BLaER1 (cell line): ENCODE data around the gene CD180.

Experiments
- H3K27ac ChIP-seq: shearing (Covaris generic); formaldehyde crosslinking; 2 replicates; pipeline ENCODE4 v1.8.1; 2022
- H3K27me3 ChIP-seq: shearing (Covaris generic); formaldehyde crosslinking; 2 replicates; pipeline ENCODE4 v1.8.1; 2022
- H3K36me3 ChIP-seq: shearing (Covaris generic); formaldehyde crosslinking; 2 replicates; pipeline ENCODE4 v1.8.1; 2022
- H3K4me1 ChIP-seq: shearing (Covaris generic); formaldehyde crosslinking; 2 replicates; pipeline ENCODE4 v1.8.1; 2022
- H3K4me2 ChIP-seq: shearing (Covaris generic); formaldehyde crosslinking; 2 replicates; pipeline ENCODE4 v1.8.1; 2022
- H3K4me3 ChIP-seq: shearing (Covaris generic); formaldehyde crosslinking; 2 replicates; pipeline ENCODE4 v1.8.1; 2022
- H3K9ac ChIP-seq: shearing (Covaris generic); formaldehyde crosslinking; 2 replicates; pipeline ENCODE4 v1.8.1; 2022
- H3K9me3 ChIP-seq: shearing (Covaris generic); formaldehyde crosslinking; 2 replicates; pipeline ENCODE4 v1.8.1; 2022
- H4K20me1 ChIP-seq: shearing (Covaris generic); formaldehyde crosslinking; 2 replicates; pipeline ENCODE4 v1.8.1; 2022
- Cebpa-rat ChIP-seq: shearing (Covaris generic); IDR thresholded peaks from 2 replicates; pipeline ENCODE4 v1.8.1; 2022

CD180 gene

DNA sequence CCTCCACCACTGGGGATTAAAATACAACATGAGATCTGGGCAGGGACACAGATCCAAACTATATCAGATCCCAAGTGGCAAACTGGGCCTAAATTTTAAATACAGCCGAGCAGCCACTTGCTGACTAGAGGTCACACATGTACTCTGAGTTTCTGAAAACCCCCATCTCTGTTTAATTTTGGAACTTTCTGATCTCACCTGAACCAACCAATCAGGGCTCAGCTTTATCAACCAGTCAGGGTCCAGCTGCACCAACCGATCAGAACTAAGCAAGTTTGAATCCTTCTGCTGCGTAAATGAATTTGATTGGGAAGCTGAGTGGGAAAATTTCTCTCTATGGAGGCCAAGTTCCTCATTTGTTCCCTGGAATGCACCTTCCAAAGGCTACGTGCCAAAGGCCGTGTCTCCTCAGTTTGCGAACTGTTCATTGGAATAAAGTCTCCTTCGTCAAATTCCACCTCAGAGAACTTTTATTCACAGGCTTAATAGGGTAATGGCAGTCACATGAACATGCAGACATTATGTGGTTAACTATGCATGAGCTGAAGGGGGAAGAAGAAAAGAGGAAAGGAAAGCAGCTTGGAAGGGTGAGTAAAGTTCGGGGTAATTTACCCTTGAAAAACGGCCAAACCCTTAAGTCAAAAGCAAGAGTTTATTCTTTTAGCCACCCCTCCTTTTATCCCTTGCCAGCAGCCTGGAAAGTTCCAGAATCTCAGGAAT lies 3.7 kb downstream of the CD180 start:
- peak overlapping the region; percentile 87 for H3K4me2 ChIP-seq

DNA sequence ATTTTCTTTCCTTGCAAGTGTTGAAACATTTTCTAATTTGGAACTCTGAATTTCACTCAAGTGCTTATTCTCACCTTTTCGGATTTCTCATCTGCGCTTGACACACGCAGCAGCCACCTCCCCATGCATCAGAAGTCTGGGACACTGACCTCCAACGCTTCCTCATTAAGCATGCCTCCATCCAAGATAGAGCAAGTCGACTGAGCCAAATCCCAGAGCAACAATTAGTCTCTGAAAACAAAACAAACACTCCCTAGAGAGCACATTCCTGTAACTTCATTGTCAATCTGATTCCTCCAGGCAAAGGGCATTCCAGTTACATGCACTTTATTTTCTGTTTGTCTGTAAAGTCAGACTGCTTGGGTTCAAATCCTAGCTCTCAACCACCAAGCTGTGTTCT lies 5.7 kb downstream of the CD180 start:
- H3K4me3 ChIP-seq = no peak overlapping the region
- peaks cover 5% of the 10 kb centered on the region; the same call in 1 of the 2 replicates for H3K9me3 ChIP-seq
- H3K4me1 ChIP-seq = peaks cover 42% of the 10 kb centered on the region
- TF ChIP-seq Cebpa-rat = no peak
- H3K36me3 ChIP-seq = peaks cover 13% of the 10 kb centered on the region; the same call in 1 of the 2 replicates
- H3K27me3 ChIP-seq = no peaks in the 10 kb centered on the region
- no peak overlapping the region for H3K27ac ChIP-seq
- H3K4me2 ChIP-seq = no peak overlapping the region
- H3K9ac ChIP-seq = no peak overlapping the region
- no peaks in the 10 kb centered on the region; the same call in 1 of the 2 replicates for H4K20me1 ChIP-seq

More for the DNA sequence above, 3.7 kb downstream of the CD180 start:
- Histone ChIP-seq H3K4me3 (no peak overlapping the region), H3K9ac (no peak overlapping the region), H4K20me1 (no peaks in the 10 kb centered on the region; the same call in 1 of the 2 replicates), H3K27me3 (no peaks in the 10 kb centered on the region), H3K9me3 (peaks cover 5% of the 10 kb centered on the region; the same call in 1 of the 2 replicates), H3K36me3 (peaks cover 13% of the 10 kb centered on the region; the same call in 1 of the 2 replicates), H3K4me1 (peaks cover 55% of the 10 kb centered on the region), H3K27ac (no peak overlapping the region)
- no peak for TF ChIP-seq Cebpa-rat

DNA sequence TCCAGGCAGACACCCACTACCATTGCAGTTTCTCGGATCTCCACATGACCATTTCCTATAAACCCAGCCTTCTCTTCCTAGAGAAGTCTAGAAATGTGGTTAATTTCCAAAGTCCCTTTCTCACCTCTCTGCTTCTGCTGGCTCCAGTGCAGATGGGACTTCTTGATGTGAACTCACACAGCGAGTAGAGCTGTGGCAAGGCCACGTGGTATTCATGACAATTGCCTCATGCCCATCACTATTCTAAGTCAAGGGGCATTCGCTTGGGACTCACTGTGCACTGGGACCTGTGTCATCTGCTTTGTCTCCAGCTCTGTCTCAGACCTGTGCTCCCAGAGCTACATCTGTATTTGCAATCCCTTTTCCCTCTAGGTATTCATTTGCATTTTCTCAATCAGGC lies 6.2 kb downstream of the CD180 start:
- peaks cover 13% of the 10 kb centered on the region; the same call in 1 of the 2 replicates for H3K36me3 ChIP-seq
- no peaks in the 10 kb centered on the region for H3K27me3 ChIP-seq
- no peak overlapping the region for H3K27ac ChIP-seq
- no peak overlapping the region for H3K4me3 ChIP-seq
- H3K9ac ChIP-seq = no peak overlapping the region
- no peak for TF ChIP-seq Cebpa-rat
- H3K4me1 ChIP-seq = peaks cover 37% of the 10 kb centered on the region
- H3K4me2 ChIP-seq = no peak overlapping the region
- H3K9me3 ChIP-seq = peaks cover 5% of the 10 kb centered on the region; the same call in 1 of the 2 replicates
- no peaks in the 10 kb centered on the region; the same call in 1 of the 2 replicates for H4K20me1 ChIP-seq

DNA sequence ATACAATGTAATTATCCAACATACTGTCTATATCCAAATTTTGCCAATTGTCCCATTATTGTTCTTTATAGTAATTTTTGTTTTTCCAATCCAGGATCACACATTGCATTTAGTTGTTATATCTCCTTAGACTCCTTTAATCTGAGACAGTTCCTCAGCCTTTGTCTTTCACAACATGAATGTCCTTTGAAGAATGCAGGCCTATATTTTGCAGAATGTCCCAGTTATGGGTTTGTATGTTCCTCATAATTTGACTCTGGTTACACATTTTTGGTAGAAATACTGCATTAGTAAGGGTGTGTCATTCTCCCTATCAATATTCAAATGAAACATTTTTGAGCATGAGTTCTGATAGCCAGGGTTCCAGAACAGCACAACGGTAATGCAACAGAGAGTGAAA lies 6.7 kb downstream of the CD180 start:
- Histone ChIP-seq H3K36me3 (peaks cover 13% of the 10 kb centered on the region; the same call in 1 of the 2 replicates), H3K4me1 (peaks cover 32% of the 10 kb centered on the region), H3K9me3 (peaks cover 5% of the 10 kb centered on the region; the same call in 1 of the 2 replicates), H4K20me1 (no peaks in the 10 kb centered on the region; the same call in 1 of the 2 replicates), H3K9ac (no peak overlapping the region), H3K4me3 (no peak overlapping the region), H3K4me2 (no peak overlapping the region), H3K27ac (no peak overlapping the region), H3K27me3 (no peaks in the 10 kb centered on the region)
- no peak for TF ChIP-seq Cebpa-rat

DNA sequence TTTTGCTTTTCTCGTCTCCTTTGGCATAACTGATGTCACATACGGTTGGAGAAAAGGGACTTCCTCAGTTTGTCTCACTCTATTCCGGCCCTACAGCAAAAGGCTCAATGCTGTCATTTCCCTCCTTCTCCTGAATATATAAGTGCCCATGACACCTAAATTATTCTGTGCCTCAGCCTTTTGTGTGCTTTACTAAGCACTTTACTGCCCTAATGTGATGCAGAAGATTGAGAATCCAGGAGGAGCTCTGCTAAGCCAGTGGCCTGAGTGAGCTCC lies 7.6 kb downstream of the CD180 start:
- no peak for TF ChIP-seq Cebpa-rat

DNA sequence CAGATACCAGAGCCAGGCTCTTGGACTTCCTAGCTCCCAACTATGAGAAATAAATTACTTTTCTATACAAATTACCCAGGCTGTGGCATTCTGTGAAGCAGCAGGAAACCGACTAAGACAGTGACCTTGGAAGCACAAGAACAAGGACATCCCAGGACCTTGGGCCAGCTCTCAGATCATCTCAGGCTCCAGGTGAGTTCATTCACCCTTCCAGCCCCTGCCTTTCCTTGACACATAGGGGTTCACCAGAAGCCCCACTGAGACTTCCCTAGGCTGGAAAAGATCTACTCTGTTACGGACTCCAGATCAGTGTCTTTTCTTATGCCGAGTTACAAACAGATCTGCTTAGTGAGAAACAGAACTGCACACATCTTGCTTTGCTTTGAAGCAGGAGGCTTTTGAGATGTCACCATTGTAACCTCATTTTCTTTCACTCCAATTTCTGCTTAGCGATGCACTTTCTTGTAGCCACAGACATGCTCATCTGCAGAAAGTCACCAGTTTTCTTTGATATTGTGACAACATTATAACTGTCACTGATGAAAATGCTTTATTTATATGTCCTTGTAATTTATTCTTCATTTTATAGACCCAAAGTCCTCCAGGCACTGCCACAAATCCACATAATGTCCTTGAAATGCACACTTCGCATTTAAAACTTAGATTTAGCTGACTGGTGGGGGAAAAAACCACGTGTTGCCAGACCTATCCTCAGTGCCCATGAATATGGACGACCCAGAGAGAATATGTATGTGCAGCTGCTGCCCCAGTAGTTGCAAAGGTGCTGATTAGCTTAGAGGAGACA lies 8.1 kb downstream of the CD180 start:
- Histone ChIP-seq H3K9ac (no peak overlapping the region), H3K9me3 (peaks cover 5% of the 10 kb centered on the region; the same call in 1 of the 2 replicates), H3K36me3 (peaks cover 21% of the 10 kb centered on the region; the same call in 1 of the 2 replicates), H3K27ac (no peak overlapping the region), H3K27me3 (no peaks in the 10 kb centered on the region), H4K20me1 (no peaks in the 10 kb centered on the region; the same call in 1 of the 2 replicates), H3K4me3 (no peak overlapping the region), H3K4me2 (no peak overlapping the region), H3K4me1 (peaks cover 18% of the 10 kb centered on the region)
- no peak for TF ChIP-seq Cebpa-rat

More for the DNA sequence above, 7.6 kb downstream of the CD180 start:
- H3K4me2 ChIP-seq = no peak overlapping the region
- H3K9me3 ChIP-seq = peaks cover 5% of the 10 kb centered on the region; the same call in 1 of the 2 replicates
- no peak overlapping the region for H3K27ac ChIP-seq
- H3K4me3 ChIP-seq = no peak overlapping the region
- H3K27me3 ChIP-seq = no peaks in the 10 kb centered on the region
- H3K36me3 ChIP-seq = peaks cover 15% of the 10 kb centered on the region; the same call in 1 of the 2 replicates
- H4K20me1 ChIP-seq = no peaks in the 10 kb centered on the region; the same call in 1 of the 2 replicates
- H3K4me1 ChIP-seq = peaks cover 23% of the 10 kb centered on the region
- H3K9ac ChIP-seq = no peak overlapping the region

DNA sequence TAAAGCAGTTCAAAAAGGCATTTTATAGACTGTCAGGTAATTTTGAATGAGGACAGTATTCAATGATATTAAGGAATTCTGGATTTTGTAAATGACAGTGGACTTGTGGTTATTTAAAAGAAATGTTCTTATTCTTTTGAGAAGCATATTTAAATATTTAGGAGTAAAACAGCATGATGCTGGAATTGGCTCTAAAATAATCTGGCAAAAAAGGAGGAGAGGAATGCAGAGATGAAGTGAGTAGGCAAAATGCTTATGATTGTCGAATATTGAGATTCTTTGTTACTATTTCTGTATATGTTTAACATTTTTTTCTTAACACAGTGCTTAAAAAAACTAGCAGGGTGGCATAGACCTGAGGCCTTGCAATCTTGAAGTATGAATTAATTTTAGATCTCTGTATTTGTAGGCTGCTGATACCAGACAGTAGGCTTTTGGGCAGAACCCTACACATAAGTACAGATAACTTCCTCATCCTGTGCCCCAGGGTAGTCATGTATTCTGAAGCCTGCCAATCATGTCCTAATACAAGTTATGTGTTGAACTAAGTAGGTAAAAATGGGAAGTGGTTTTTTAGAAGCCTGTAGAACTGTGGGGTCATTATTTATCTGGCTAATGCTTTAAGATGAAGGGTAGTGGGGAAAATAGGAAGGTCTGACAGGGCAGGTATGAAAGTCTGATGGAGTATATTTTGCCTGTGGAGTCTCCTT lies 9.4 kb downstream of the CD180 start:
- peaks cover 1% of the 10 kb centered on the region; the same call in 1 of the 2 replicates for H3K9me3 ChIP-seq
- H3K27ac ChIP-seq = no peak overlapping the region
- no peaks in the 10 kb centered on the region; the same call in 1 of the 2 replicates for H4K20me1 ChIP-seq
- H3K4me3 ChIP-seq = no peak overlapping the region
- no peak overlapping the region for H3K9ac ChIP-seq
- H3K4me2 ChIP-seq = peak overlapping the region; percentile 34; the same call in 1 of the 2 replicates
- TF ChIP-seq Cebpa-rat = no peak
- peaks cover 27% of the 10 kb centered on the region; the same call in 1 of the 2 replicates for H3K36me3 ChIP-seq
- no peaks in the 10 kb centered on the region for H3K27me3 ChIP-seq
- H3K4me1 ChIP-seq = peaks cover 7% of the 10 kb centered on the region; the same call in 1 of the 2 replicates

DNA sequence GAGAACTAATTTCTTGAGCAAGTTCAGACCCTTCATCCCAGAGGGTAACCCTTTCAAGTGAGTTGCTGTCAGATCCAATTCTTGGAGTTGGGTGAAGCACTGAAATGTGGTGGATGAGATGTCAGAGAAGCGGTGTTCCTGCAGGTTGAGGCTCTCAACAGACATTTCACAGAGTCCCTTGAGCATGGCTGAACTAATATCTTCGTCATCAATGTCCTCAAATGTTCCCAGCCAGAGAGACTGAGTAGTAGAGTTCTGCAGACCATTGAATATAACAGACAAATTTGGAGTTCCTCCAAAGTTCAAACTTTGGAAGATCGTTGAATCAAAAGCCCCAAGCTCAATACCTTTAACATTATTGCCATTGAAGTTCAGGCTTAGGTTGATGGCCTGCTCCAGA lies 12.7 kb downstream of the CD180 start:
- Histone ChIP-seq H3K4me1 (peaks cover 7% of the 10 kb centered on the region; the same call in 1 of the 2 replicates), H3K36me3 (peaks cover 23% of the 10 kb centered on the region; the same call in 1 of the 2 replicates), H3K9me3 (peaks cover 4% of the 10 kb centered on the region), H3K4me2 (no peak overlapping the region), H3K27ac (no peak overlapping the region), H3K9ac (no peak overlapping the region), H3K27me3 (no peaks in the 10 kb centered on the region), H3K4me3 (no peak overlapping the region), H4K20me1 (no peaks in the 10 kb centered on the region)
- TF ChIP-seq Cebpa-rat = no peak

DNA sequence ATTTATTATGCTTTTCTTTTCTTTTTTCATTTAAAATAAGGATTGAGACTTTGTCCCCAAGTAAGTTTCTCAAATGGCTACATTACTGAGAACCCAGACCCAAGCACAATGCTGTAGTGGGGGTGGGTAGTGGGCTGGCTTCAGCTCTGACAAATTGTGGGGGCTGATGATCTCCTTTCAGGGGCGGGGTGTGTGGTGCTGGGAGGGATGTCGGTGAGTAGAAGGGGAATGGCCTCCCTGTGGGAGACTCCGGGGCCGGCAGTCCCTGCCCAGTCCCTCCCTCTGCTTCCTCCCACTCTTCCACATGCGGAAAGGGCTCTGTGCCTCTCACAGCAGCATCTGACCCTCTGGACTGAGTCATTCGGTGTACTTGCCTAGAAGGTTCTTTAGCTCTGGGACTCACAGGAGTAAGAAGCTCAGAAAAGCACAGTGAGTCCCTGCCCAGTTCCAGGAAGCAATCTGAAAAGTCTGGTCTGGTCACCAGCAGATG lies 14.3 kb downstream of the CD180 start:
- Histone ChIP-seq H4K20me1 (no peaks in the 10 kb centered on the region), H3K27ac (no peak overlapping the region), H3K4me2 (no peak overlapping the region), H3K9ac (no peak overlapping the region), H3K27me3 (no peaks in the 10 kb centered on the region), H3K9me3 (peaks cover 19% of the 10 kb centered on the region), H3K36me3 (peaks cover 23% of the 10 kb centered on the region; the same call in 1 of the 2 replicates), H3K4me1 (peaks cover 3% of the 10 kb centered on the region; the same call in 1 of the 2 replicates), H3K4me3 (no peak overlapping the region)
- no peak for TF ChIP-seq Cebpa-rat
